Neural cell (in vitro differentiated cells): ENCODE data around the gene CISH. TPM values are rescaled to one million over a fixed set of nuclear protein-coding genes. Genes with fewer than 3 reads are reported as not detected.

Source experiments
- H2AFZ ChIP-seq: fragments of 200-600, 300-800 bp; sonication (generic), shearing (Covaris generic); 2 replicates; pipeline ENCODE4 v1.6.0; 2014; ENCODE audit warnings: low read depth, mild to moderate bottlenecking, antibody characterized with exemption, low read length, moderate library complexity
- H3F3A ChIP-seq: fragments of 200-600 bp; shearing (Covaris generic); 2 replicates; pipeline ENCODE4 v1.6.1; 2016; ENCODE audit warnings: mild to moderate bottlenecking, moderate library complexity, mixed read lengths, antibody characterized with exemption, low read length; ENCODE audit not compliant: insufficient read depth, poor library complexity, severe bottlenecking
- H3K27ac ChIP-seq: fragments of 200-600, 300-800 bp; sonication (generic), shearing (Covaris generic); 2 replicates; pipeline ENCODE4 v1.5.1; 2014; ENCODE audit warnings: mild to moderate bottlenecking, low read length, moderate library complexity
- H3K27me3 ChIP-seq: fragments of 300-800, 200-600 bp; sonication (generic), shearing (Covaris generic); 2 replicates; pipeline ENCODE4 v1.6.0; 2014; ENCODE audit warnings: mild to moderate bottlenecking, low read depth, low read length, moderate library complexity; ENCODE audit not compliant: insufficient read depth
- H3K36me3 ChIP-seq: fragments of 300-800, 200-600 bp; sonication (generic), shearing (Covaris generic); 2 replicates; pipeline ENCODE4 v1.5.1; 2014; ENCODE audit warnings: mild to moderate bottlenecking, antibody characterized with exemption, low read length, moderate library complexity; ENCODE audit not compliant: insufficient read depth
- H3K4me2 ChIP-seq: fragments of 300-800, 200-600 bp; sonication (generic), shearing (Covaris generic); 2 replicates; pipeline ENCODE4 v1.6.0; 2014; ENCODE audit warnings: mild to moderate bottlenecking, low read length
- H3K4me3 ChIP-seq: fragments of 300-800, 200-600 bp; sonication (generic), shearing (Covaris generic); 2 replicates; pipeline ENCODE4 v1.5.1; 2014; ENCODE audit warnings: mild to moderate bottlenecking, low read length, moderate library complexity
- H3K79me2 ChIP-seq: fragments of 200-600 bp; shearing (Covaris generic); replicated peaks from 2 replicates; pipeline ENCODE4 v1.6.0; 2014; ENCODE audit warnings: mild to moderate bottlenecking, low read length, moderate library complexity; ENCODE audit not compliant: insufficient read depth
- H3K9ac ChIP-seq: fragments of 300-800, 200-600 bp; sonication (generic), shearing (Covaris generic); 2 replicates; pipeline ENCODE4 v1.6.1; 2016; ENCODE audit warnings: mild to moderate bottlenecking, low read length, mixed read lengths
- H3K9me2 ChIP-seq: fragments of 200-600 bp; shearing (Covaris generic); 2 replicates; pipeline ENCODE4 v1.6.1; 2016; ENCODE audit warnings: mild to moderate bottlenecking, low read length, mixed read lengths; ENCODE audit not compliant: insufficient read depth
- H3K9me3 ChIP-seq: fragments of 200-600, 300-800 bp; sonication (generic), shearing (Covaris generic); 2 replicates; pipeline ENCODE4 v1.6.1; 2016; ENCODE audit warnings: mild to moderate bottlenecking, mixed run types, low read length, moderate library complexity, mixed read lengths
- H4K20me1 ChIP-seq: fragments of 200-600 bp; shearing (Covaris generic); 2 replicates; pipeline ENCODE4 v1.6.1; 2016; ENCODE audit warnings: mild to moderate bottlenecking, mixed run types; ENCODE audit not compliant: insufficient read depth
- EP300 ChIP-seq: fragments of 450-650 bp; conservative IDR thresholded peaks from 2 replicates; pipeline ENCODE4 v1.6.1; 2014; ENCODE audit warnings: antibody characterized with exemption, mild to moderate bottlenecking, moderate library complexity; ENCODE audit not compliant: poor library complexity, severe bottlenecking
- EZH2 ChIP-seq: fragments of 200-600, 300-800 bp; shearing (Covaris generic), sonication (generic); IDR thresholded peaks from 2 replicates; pipeline ENCODE4 v1.6.1; 2014; ENCODE audit warnings: antibody characterized with exemption, low read length, borderline replicate concordance, mild to moderate bottlenecking; ENCODE audit not compliant: insufficient read depth, poor library complexity, severe bottlenecking
- MXI1 ChIP-seq: fragments of 450-650 bp; conservative IDR thresholded peaks from 2 replicates; pipeline ENCODE4 v1.6.1; 2014; ENCODE audit warnings: antibody characterized with exemption, mild to moderate bottlenecking; ENCODE audit not compliant: poor library complexity, severe bottlenecking
- POLR2AphosphoS5 ChIP-seq: IDR thresholded peaks from 2 replicates; pipeline ENCODE4 v1.6.1; 2012
- RAD21 ChIP-seq: fragments of 450-650 bp; conservative IDR thresholded peaks from 2 replicates; pipeline ENCODE4 v1.6.1; 2014; ENCODE audit warnings: antibody characterized with exemption, mild to moderate bottlenecking, moderate library complexity
- SMC3 ChIP-seq: fragments of 450-650 bp; conservative IDR thresholded peaks from 2 replicates; pipeline ENCODE4 v1.6.1; 2014; ENCODE audit warnings: antibody characterized with exemption, mild to moderate bottlenecking, moderate library complexity; ENCODE audit not compliant: poor library complexity
- TAF1 ChIP-seq: IDR thresholded peaks from 2 replicates; pipeline ENCODE4 v1.6.1; 2012; ENCODE audit warnings: low read depth
- polyA plus RNA-seq: library from polyadenylated mRNA; depleted of rRNA; stranded (reverse); fragments of >200 nt; gene quantifications from 2 replicates; pipeline ENCODE4 v1.2.3, GENCODE V29; 2014
- TF ChIP-seq, protein P1 (sequence below): fragments of 450-650 bp; IDR thresholded peaks from 2 replicates; pipeline ENCODE4 v1.5.1; 2014; ENCODE audit warnings: antibody characterized with exemption, mild to moderate bottlenecking, moderate library complexity; ENCODE audit not compliant: poor library complexity, severe bottlenecking
- TF ChIP-seq, protein P2 (sequence below): IDR thresholded peaks from 2 replicates; pipeline ENCODE4 v1.6.1; 2012; ENCODE audit warnings: borderline replicate concordance

CISH gene
- polyA plus RNA-seq, 1 donor from 2014 or later, result not detected

DNA sequence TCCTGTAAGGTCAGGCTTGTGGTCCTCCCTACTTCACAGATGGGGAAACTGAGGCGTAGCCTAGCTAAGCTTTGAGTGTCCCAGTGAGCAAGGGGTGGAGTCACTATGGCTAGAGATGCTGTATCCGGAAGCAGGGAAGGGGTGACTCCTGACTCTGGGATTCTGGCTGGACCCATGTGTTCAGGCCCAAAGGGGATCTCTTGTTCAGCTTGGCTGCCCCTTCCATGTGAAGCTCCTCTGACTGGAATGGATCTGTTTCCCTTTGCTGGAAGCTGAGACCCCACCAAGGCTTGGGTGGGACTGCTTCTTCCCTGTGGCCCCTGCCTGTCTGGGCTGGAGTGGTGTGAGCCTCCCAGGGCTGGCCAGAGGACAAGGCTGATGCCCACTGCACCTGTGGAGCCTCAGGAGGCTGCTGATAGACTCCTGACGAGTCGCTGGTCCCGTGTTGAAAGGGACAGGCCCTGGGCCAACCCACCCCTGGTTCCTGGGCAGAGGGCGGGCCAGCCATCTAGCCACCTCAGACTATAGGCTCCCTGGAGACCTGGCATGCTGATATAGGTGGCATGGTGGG, 6.4 kb upstream of the CISH start:
- Histone ChIP-seq H3K27ac (no peak overlapping the region), H2AFZ (no peak overlapping the region), H3K4me3 (peak overlapping the region; percentile 91)

DNA sequence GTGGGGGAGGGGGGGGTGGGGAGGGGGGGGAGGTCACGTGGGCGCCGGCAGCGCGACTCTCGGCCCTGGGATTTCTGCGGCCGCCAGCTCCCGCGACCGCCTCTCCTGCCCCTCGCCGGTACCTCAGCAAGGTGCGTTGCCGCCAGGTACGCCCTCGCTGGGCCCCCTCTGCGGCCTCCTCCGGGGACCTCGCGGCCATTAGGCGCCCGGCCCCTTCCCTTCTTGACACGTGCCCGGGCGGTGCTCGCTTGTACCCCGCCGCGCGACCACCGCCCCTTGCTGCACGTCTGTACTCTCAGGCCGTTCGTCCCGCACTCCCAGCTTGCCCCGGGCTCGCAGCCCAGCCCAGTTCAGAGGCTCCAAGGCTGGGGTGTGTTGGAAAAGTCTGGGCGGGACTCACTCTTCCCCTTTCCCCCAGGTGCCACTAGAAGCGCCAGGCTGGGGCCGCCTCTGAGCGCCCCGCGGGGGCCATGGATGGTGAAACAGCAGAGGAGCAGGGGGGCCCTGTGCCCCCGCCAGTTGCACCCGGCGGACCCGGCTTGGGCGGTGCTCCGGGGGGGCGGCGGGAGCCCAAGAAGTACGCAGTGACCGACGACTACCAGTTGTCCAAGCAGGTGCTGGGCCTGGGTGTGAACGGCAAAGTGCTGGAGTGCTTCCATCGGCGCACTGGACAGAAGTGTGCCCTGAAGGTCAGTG, 5.7 kb upstream of the CISH start, which contains the start of gene MAPKAPK3:
TSS of gene MAPKAPK3 (plus strand) at position 56 of the 696 bp plus-strand sequence. CDS start at position 471, 415 bp downstream.
- H3K9me3 ChIP-seq, result no peaks in the 10 kb centered on the region

More for the DNA sequence above, 6.4 kb upstream of the CISH start:
- Histone ChIP-seq H3K9me2 (no peaks in the 10 kb centered on the region), H3K27me3 (no peaks in the 10 kb centered on the region), H3K9me3 (no peaks in the 10 kb centered on the region), H4K20me1 (no peaks in the 10 kb centered on the region), H3K9ac (peak overlapping the region; percentile 63), H3F3A (peaks cover 5% of the 10 kb centered on the region), H3K36me3 (no peaks in the 10 kb centered on the region), H3K4me2 (peak overlapping the region; percentile 73), H3K79me2 (no peaks in the 10 kb centered on the region)
- TF ChIP-seq, protein P1, sequence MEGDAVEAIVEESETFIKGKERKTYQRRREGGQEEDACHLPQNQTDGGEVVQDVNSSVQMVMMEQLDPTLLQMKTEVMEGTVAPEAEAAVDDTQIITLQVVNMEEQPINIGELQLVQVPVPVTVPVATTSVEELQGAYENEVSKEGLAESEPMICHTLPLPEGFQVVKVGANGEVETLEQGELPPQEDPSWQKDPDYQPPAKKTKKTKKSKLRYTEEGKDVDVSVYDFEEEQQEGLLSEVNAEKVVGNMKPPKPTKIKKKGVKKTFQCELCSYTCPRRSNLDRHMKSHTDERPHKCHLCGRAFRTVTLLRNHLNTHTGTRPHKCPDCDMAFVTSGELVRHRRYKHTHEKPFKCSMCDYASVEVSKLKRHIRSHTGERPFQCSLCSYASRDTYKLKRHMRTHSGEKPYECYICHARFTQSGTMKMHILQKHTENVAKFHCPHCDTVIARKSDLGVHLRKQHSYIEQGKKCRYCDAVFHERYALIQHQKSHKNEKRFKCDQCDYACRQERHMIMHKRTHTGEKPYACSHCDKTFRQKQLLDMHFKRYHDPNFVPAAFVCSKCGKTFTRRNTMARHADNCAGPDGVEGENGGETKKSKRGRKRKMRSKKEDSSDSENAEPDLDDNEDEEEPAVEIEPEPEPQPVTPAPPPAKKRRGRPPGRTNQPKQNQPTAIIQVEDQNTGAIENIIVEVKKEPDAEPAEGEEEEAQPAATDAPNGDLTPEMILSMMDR, result no peak
- TF ChIP-seq TAF1 (no peak), POLR2AphosphoS5 (no peak), SMC3 (no peak), EZH2 (no peak), RAD21 (no peak), MXI1 (no peak), EP300 (no peak)
- TF ChIP-seq, protein P2, sequence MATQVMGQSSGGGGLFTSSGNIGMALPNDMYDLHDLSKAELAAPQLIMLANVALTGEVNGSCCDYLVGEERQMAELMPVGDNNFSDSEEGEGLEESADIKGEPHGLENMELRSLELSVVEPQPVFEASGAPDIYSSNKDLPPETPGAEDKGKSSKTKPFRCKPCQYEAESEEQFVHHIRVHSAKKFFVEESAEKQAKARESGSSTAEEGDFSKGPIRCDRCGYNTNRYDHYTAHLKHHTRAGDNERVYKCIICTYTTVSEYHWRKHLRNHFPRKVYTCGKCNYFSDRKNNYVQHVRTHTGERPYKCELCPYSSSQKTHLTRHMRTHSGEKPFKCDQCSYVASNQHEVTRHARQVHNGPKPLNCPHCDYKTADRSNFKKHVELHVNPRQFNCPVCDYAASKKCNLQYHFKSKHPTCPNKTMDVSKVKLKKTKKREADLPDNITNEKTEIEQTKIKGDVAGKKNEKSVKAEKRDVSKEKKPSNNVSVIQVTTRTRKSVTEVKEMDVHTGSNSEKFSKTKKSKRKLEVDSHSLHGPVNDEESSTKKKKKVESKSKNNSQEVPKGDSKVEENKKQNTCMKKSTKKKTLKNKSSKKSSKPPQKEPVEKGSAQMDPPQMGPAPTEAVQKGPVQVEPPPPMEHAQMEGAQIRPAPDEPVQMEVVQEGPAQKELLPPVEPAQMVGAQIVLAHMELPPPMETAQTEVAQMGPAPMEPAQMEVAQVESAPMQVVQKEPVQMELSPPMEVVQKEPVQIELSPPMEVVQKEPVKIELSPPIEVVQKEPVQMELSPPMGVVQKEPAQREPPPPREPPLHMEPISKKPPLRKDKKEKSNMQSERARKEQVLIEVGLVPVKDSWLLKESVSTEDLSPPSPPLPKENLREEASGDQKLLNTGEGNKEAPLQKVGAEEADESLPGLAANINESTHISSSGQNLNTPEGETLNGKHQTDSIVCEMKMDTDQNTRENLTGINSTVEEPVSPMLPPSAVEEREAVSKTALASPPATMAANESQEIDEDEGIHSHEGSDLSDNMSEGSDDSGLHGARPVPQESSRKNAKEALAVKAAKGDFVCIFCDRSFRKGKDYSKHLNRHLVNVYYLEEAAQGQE, result no peak

More for the DNA sequence above, 5.7 kb upstream of the CISH start, which contains the start of gene MAPKAPK3:
- Histone ChIP-seq H2AFZ (peak within 1 kb of the TSS; percentile 65), H3K27me3 (peaks cover 6% of the 10 kb centered on the region), H3K4me3 (peak within 1 kb of the TSS; percentile 91), H4K20me1 (no peaks in the 10 kb centered on the region), H3K4me2 (peak within 1 kb of the TSS; percentile 87), H3K9me2 (no peaks in the 10 kb centered on the region), H3K27ac (no peak within 1 kb of the TSS), H3K36me3 (no peaks in the 10 kb centered on the region), H3F3A (peaks cover 5% of the 10 kb centered on the region), H3K9ac (peak within 1 kb of the TSS; percentile 63), H3K79me2 (no peaks in the 10 kb centered on the region)
- TF ChIP-seq, protein P1, result peak; percentile 20
- TF ChIP-seq SMC3 (no peak), EP300 (no peak), TAF1 (no peak), MXI1 (peak; percentile 68), RAD21 (no peak), EZH2 (no peak), POLR2AphosphoS5 (no peak)
- TF ChIP-seq, protein P2, result no peak
